K562 (cell line): ENCODE results near the gene OLFML2A.

Source experiments
- HNRNPK ChIP-seq: fragments of 200-400 bp; formaldehyde crosslinking; IDR thresholded peaks from one replicate; pipeline ENCODE4 v1.6.1; 2018; ENCODE audit warnings: mild to moderate bottlenecking, low read depth, low read length; ENCODE audit not compliant: poor library complexity, severe bottlenecking
- KAT2B ChIP-seq: IDR thresholded peaks from one replicate; pipeline ENCODE4 v1.6.1; 2012; ENCODE audit warnings: low read depth, mild to moderate bottlenecking, control low read depth, inconsistent platforms, low read length, moderate library complexity
- MIER1 ChIP-seq: fragments of 450-650 bp; IDR thresholded peaks from 2 replicates; pipeline ENCODE4 v1.6.1; 2016; ENCODE audit warnings: antibody characterized with exemption, mild to moderate bottlenecking, low read depth
- PHF8 ChIP-seq: fragments of 200-600 bp; sonication (generic); IDR thresholded peaks from 2 replicates; pipeline ENCODE4 v1.6.1; 2012; ENCODE audit warnings: mixed run types, mild to moderate bottlenecking, inconsistent platforms, low read length, moderate library complexity, borderline replicate concordance
- POLR2A ChIP-seq: fragments of 450-650 bp; conservative IDR thresholded peaks from 2 replicates; pipeline ENCODE4 v1.6.1; 2016
- U2AF1 ChIP-seq: fragments of 200-400 bp; formaldehyde crosslinking; optimal IDR thresholded peaks from 2 replicates; pipeline ENCODE3; 2017; ENCODE audit warnings: mild to moderate bottlenecking, low read depth, low read length, moderate library complexity
- ZBTB17 ChIP-seq: fragments of 450-650 bp; formaldehyde crosslinking; IDR thresholded peaks from 2 replicates; pipeline ENCODE4 v1.4.0; 2020; ENCODE audit warnings: mild to moderate bottlenecking
- TF ChIP-seq, protein P1 (sequence below): fragments of 250-450 bp; sonication (Bioruptor Pico); IDR thresholded peaks from 2 replicates; pipeline ENCODE4 v1.8.0; 2022; ENCODE audit warnings: inconsistent platforms, mild to moderate bottlenecking, moderate library complexity, borderline replicate concordance
- TF ChIP-seq, protein P2 (sequence below): fragments of 450-650 bp; IDR thresholded peaks from 2 replicates; pipeline ENCODE4 v1.6.1; 2016; ENCODE audit warnings: borderline replicate concordance

GRCh38 chr9:124800306-124801259 lies 23.6 kb downstream of the OLFML2A start:
- TF ChIP-seq PHF8 (no peak), KAT2B (no peak), HNRNPK (no peak), U2AF1 (no peak), POLR2A (no peak), MIER1 (no peak), ZBTB17 (CRISPR knock-in tag) (no peak)
- TF ChIP-seq, protein P1, sequence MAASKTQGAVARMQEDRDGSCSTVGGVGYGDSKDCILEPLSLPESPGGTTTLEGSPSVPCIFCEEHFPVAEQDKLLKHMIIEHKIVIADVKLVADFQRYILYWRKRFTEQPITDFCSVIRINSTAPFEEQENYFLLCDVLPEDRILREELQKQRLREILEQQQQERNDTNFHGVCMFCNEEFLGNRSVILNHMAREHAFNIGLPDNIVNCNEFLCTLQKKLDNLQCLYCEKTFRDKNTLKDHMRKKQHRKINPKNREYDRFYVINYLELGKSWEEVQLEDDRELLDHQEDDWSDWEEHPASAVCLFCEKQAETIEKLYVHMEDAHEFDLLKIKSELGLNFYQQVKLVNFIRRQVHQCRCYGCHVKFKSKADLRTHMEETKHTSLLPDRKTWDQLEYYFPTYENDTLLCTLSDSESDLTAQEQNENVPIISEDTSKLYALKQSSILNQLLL (CRISPR knock-in tag), result no peak
- TF ChIP-seq, protein P2, sequence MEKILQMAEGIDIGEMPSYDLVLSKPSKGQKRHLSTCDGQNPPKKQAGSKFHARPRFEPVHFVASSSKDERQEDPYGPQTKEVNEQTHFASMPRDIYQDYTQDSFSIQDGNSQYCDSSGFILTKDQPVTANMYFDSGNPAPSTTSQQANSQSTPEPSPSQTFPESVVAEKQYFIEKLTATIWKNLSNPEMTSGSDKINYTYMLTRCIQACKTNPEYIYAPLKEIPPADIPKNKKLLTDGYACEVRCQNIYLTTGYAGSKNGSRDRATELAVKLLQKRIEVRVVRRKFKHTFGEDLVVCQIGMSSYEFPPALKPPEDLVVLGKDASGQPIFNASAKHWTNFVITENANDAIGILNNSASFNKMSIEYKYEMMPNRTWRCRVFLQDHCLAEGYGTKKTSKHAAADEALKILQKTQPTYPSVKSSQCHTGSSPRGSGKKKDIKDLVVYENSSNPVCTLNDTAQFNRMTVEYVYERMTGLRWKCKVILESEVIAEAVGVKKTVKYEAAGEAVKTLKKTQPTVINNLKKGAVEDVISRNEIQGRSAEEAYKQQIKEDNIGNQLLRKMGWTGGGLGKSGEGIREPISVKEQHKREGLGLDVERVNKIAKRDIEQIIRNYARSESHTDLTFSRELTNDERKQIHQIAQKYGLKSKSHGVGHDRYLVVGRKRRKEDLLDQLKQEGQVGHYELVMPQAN, result no peak
